NCI-H345 treated with DMSO at 0.1 percent for 48 hours (cell line): Measurements from ENCODE around the gene CDR2L.
"Not testable (repeated sequence)": the region's sequence is repeated elsewhere in the genome, so short reads cannot be mapped to it uniquely, and the experiment has no call there.

Experiments used
- DNase-seq: peaks from one replicate; lab custom pipeline; 2025; ENCODE audit not compliant: unreplicated experiment; lab: John Stamatoyannopoulos, UW

CDR2L gene

GRCh38 chr17:74959826-74960515 is 27.5 kb upstream of the CDR2L start:
- DNase-seq, result no peak

DNA sequence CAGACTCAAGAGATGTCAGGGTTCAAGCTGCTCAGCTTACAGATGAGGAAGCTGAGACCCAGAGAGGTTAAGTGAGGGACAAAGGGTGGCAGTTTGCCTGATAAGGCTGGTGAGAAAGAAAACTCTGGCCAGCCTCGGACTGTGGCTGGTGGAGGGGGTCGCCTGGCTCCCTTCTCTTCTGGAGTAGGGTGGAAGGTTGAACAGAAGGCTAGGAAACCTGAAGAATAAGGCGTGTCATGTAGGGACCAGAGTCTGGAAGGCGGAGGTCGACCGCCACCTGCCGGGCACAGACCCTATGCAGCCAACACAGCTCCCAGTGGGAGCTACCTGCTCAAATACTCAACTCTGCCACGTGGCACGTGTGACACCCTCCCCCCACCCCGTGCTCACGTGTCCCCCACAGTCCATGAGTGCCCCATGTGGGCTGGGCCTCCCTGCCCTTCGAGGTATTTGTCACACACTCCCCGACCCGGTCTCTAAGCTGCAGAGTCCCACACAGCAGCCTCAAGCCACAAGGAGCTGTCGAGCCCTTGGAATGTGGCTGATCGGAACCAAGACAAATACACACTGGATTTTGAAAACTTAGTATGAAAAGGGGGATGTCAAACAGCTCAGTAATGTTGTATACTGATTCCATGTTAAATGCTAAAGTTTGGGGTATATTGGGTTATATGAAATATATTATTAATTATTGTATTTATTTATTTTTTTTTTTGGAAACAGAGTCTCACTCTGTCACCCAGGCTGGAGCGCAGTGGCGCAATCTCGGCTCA is 26.7 kb upstream of the CDR2L start:
- no peak for DNase-seq

DNA sequence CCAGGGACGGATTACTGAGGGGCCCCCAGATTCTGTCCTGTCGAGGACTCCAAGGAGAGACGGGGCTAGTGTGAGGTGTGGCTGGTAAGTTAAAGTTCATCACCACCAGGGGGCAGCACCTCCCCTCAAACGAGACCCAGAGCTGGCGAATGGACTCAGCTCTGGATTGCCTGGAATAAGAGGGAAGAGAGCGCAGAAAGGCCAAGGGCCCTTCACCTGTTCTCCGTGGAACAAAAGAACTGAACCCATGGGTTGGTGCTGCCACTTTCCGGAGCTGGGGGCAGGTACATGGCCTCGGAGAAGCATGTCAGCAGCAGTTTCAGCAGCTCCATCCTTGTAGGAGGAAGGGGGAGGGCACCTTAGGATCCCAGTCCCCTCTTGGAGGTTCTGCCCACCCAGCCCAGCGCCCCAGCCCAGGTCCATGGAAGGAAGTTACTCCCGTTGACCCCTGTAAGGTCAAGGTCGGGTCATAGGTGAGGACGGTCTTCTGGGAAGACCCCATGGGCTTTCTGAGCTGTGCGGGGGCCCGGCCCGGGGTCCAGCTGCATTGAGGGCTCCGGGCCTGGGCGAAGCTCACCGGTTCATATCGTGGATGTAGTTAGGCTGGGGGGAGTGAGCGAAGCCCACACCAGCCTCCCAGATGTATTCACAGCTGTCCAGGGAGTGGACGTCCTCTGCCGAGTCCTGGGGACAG is 25.6 kb upstream of the CDR2L start:
- DNase-seq, result peak; percentile 74

DNA sequence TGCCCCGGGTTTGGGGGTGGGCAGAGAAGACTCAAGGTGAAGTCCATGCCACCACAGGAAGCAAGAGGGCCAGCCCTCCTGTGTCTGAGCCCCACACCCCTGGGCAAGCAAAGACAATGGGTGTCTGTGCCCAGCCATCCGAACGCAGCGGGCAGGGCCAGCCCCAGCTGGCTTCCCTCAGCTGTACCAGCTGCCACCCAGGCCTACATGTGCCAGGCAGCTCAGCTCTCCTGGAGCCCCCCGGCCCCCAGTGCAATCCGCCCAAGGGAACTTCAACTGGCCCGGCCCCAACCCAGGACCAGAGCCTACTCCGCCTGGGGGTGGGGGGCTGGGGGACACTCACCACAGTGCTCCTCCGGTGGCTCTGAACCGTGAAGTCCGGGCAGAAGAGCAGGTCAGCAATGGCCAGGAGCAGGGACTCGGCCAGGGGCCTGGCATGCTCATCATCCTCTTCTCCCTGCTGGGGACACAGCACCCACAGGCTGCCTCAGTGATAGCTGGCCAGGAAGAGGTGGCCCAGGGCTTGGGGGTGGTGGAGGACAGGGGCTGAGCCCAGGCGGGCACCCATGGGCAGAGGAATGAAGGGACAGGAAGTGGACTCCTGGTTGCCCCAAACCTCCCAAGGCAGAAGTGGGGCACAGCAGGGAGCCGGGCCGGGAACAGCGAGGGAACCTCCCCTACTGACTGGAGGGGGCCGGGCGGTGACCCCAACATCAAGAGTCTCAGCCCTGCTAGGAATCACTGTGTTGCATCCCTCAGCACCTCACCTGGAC is 24.6 kb upstream of the CDR2L start:
- DNase-seq, result no peak

DNA sequence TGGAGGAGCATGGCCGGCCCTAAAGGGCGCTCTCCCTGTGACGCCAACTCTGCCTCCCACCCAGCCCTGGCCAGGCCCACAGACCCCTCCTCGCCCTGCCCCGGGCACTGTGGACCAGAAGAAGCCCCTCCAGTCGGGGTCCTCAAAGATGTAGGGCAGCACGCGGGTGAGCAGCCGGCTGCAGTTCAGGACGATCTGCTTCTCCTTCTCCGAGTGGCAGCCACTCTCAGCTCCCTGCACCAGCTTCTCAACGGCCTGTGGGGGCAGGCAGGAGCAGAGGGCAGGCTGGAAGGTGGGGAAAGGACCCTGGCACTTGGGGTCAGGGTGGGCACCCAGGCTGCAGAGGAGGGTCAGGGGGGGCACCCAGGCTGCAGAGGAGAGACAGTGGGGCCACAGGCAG is 23.8 kb upstream of the CDR2L start:
- DNase-seq, result no peak

DNA sequence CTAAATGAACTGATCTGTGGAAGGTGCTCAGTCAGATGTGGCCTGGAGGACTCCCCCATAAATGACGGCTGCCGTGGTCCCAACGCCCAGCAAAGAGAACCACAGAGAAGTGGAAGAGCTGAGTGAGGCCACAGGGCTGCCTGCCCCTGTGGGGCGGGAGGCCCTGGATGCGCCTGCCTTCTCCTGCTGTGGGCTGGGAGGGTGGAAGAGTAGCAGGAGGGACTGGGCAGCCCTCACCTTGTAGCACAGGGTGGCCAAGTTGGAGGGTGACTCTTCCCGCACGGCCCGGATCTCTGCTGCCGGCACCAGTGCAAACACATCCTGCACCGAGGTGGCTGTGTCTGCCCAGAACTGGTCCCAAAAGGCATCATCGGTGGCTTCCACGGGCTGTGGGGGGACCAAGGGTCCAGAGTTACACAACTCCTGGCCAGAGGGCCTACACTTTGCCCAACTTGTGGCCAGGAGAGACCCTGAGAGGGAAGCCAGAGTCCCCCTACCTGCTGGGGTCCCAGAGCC is 23.1 kb upstream of the CDR2L start:
- DNase-seq, result no peak

GRCh38 chr17:74964988-74965622 is 22.3 kb upstream of the CDR2L start:
- DNase-seq, result no peak

GRCh38 chr17:74968361-74968780 is 19.1 kb upstream of the CDR2L start:
- no peak for DNase-seq

GRCh38 chr17:74969501-74969900 is 17.9 kb upstream of the CDR2L start:
- DNase-seq, result not testable (repeated sequence)

- DNase-seq, result no peak
Measured at GRCh38 chr17:74970395-74970794, 17.0 kb upstream of the CDR2L start.

- DNase-seq, result no peak
Measured at GRCh38 chr17:74971069-74971841, 16.2 kb upstream of the CDR2L start.

DNA sequence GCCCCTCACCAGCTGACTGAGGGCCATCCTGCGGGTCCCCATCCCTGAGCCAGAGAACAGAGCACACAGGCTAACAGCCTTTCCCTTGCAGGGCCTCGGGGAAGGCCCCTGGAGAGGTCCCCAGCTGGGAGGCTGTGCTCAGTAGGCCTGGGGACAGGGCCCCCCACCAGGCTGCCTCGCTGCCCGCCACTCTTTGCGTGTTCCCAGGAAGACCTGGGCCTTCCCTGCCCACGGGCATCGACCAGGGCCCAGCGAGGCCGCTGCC is 15.7 kb upstream of the CDR2L start:
- peak; percentile 48 for DNase-seq

DNA sequence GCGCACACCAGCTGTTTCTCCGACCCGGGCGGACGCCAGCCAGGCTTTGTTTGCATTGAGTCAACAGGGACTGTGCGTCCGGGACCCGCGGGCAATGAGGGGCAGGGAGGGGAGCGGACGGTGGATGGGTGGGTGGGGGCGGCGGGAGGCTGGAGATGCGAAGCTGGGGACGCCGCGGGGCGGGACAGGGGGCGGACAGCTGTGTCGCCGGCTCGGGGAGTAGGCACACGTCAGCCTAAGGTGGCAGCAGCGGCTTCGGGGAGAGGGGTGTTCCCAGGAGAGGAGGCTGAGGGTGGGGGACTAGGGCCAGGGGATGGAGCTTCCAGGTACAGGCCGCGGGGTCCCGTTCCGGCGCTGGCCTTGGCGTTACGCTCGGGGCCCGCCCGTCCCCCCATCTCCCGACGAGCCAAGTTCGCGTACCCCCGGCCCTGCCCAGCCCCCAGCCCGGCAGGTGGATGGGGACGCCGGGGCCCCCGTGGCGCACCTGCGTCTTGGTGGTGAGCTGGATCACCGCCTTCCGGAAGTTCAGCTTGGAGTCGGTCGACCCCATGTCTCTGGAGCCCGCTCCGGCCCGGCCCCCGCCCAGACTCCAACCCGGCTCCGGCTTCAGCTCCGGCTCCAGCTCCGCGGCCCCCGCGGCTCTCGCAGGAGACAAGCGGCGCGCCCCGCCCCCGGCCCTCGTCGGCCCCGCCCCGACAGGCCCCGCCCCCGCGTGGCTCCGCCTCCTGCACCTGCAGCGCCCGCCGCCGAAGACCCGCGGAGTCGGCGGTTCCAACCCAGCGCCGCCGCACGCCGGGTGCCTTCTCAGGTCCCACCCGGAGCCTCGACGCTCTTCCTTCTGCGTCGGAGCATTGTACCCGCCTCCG is 15.1 kb upstream of the CDR2L start, which contains the start of gene HID1:
TSS of gene HID1 (minus strand) at position 653 of the 866 bp plus-strand sequence. CDS start at position 550, 103 bp downstream.
- peak; percentile 62 for DNase-seq

- DNase-seq, result no peak
Measured at GRCh38 chr17:74972973-74973328, 14.5 kb upstream of the CDR2L start.

DNA sequence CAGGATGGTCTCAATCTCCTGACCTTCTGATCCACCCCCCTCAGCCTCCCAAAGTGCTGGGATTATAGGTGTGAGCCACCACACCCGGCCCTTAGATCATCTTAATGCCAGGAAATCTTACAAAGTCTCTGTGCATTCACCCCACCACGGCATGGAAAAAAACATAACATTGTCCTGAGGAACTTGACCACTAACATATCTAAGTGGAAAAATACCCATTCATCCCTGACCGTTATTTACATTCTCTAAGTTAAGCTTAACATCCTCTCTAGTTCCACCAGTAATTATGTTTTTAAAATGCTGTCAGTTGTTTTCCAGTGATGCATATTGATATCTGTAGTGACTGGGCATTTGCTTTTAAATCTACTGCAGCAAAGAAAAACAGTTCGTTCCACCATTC is 11.5 kb upstream of the CDR2L start:
- DNase-seq, result no peak

DNA sequence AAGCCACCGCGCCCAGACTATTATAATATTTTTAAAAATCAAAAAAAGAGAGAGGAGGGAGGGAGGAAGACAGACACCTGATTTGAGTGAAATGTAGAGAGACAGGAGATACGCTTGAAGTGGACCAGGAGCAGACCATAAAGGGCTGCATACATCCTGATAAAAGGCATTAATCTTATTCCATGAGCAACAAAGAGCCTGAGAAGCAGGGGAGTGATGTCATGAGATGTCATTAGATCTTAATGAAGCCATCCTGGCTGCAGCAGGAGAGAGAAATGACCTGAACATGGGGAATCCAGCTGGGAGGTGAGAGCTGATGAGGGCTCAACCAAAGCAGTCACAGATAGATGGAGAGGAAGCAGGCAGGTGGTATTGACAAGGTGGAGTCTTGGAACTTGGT is 9.6 kb upstream of the CDR2L start:
- DNase-seq, result no peak

DNA sequence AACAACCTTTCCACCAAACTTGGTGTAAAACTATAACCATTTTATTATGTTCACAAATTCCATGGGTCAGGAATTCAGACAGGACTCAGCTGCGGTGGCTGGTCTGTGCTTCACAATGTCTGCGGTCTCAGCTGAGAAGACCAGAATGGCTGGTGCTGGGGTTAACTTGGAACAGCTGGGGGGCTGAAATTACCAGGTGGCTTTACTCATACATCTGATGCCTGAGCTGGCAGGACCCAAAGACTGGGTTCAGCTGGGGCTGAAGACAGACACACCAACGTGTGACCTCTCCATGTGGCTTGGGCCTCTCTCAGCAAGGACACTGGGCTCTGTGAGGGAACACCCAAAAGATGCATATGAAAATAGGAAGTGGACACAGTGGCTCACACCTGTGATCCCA is 9.2 kb upstream of the CDR2L start:
- DNase-seq, result no peak

DNA sequence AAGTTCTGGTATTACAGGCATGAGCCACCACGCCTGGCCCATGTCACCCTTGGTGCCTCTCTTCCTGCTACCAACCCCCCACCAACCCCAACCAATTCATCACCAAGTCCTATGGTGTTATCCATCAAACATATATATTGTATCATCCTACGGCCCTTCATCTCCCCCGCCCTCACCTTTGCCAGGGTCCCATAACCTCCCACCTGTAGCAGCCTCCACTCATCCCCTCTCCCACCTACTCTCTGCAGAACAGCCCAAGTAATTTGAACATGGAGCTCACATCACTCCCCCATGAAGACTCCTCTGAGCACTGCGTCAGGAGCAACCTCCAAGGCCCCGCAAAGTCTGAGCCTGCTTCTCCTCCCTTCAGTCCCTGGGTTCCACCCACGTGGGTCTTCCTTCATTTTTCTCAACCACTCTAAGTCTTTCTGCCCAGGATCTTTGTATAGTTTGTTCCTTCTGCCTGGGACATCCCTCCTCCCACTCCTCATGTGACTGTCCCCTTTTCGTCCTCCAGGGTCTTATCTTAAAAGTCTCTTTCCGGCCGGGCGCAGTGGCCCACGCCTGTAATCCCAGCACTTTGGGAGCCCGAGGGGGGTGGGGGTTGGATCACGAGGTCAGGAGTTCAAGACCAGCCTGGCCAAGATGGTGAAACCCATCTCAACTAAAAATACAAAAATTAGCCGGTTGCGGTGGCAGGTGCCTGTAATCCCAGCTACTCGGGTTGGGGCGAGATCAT is 7.9 kb upstream of the CDR2L start:
- DNase-seq, result no peak
